ENCODE results near the gene LSM12.
A peak's percentile ranks its signal among the peaks of the same experiment; 100 is the strongest.

- TF ChIP-seq CTCF (IDR thresholded peaks at IDR 0.05) (no peak), POLR2A (IDR thresholded peaks at IDR 0.05; ENCODE audit: low read depth) (no peak), POLR2AphosphoS5 (IDR thresholded peaks at IDR 0.05) (peak; percentile 29 to 39)
Observed at GRCh38 chr17:44102849-44103622, 36.6 kb upstream of the LSM12 start.
